HG03039 (cell line): ENCODE results near the gene MRPS11.
"Not testable (repeated sequence)": the region's sequence is repeated elsewhere in the genome, so short reads cannot be mapped to it uniquely, and the experiment has no call there.

Experiments used
- ATAC-seq: cut with Tn5 transposase; IDR thresholded peaks from one replicate; pipeline ENCODE4 v1.9.1; 2021; ENCODE audit warnings: mild to moderate bottlenecking, moderate library complexity; ENCODE audit not compliant: unreplicated experiment

The MRPS11 gene

DNA sequence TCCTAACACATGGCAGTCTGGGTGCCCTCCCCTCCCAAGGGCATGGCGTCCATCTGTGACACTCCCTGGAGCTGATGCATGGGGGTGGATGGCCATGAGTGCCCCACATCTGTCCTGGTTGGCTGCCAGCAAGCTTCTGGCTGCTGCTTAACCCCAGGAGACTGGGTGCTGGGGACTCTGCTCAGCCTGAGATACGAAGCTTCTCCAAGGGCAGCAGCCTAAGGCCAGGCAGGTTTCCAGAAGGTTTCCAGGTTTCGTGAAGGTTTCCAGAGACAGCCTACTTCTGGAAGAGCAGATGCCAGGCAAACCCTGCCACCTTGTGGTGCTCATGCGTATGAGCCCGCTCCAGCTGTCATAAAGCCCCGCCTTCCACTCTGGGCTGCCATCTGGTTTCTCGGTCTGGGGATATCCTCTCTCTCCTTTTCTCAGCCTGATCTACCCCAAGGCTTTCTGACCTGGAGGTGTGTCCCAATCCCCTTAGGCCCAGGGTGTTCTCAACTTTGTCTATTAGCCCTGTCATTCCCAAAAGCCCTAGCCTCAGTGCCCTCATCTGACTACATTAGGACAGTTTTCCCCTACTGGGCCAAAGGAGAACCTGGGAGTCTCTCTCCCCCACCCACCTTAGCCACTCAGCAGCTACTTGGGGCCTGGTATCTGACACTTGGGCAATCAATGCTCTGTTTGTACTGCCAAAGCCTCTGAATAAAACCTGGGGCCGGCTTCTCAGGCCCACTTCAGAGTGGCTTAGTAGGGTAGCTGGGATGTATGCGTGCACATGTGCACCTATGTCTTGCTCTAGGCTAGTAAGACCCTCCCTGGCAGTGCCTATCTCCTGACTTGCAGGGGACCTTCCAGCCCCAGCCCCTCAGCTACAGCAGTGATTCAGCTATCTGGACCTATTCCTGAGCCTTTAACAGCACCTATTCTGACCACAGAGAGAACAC, 12.4 kb upstream of the MRPS11 start:
- peak; percentile 91 for ATAC-seq

DNA sequence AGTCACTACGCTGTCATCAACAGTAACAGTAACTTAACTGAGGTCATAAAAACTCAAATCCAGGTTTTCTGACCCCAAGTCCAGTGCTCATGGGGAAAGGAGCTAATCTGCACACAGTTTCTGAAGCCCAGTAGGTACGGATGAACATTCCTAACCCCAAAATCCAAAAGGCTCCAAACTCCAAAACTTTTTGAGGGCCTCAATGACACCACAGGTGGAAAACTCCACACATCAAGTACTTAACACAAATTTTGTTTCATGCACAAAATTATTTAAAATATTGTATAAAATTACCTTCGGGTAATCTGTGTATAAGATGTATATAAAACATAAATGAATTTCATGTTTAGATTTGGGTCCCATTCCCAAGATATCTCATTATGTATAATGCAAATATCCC, 10.8 kb upstream of the MRPS11 start:
- no peak for ATAC-seq

DNA sequence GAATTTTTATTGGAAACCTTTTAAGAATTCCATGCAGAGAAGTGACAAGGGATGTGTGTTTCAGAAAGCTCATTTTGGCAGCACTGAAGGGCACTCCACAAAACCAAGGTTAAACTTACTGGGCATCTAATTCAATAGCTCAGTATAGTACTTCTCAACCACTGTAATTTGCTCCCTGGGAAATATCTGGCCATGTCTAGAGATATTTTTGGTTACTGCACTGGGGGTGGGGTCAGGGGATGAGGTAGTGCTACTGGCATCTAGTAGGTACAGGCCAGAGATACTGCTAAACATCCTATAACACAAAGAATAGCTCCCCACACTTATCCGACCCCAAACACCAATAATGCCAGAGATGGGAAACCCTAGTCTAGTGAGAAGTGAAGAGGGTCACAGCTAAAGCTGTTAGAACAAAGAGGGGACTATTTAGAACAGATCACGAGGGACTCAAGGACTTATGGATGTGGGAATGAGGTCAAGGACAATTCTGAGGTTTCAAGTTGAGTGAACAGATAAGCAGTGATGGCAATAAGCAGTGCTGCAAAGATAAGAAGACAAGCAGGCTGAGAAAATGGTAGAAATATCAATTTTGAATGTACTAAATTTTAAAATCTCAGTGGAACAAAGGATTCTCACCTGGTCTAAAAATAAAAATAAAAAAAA, 3.5 kb upstream of the MRPS11 start:
- no peak for ATAC-seq

GRCh38 chr15:88465633-88466224, 1.8 kb upstream of the MRPS11 start:
- no peak for ATAC-seq

- ATAC-seq: peak; percentile 7
These were observed 524 bp downstream of the MRPS11 start for GRCh38 chr15:88467935-88468528.

GRCh38 chr15:88468721-88469120, 1.2 kb downstream of the MRPS11 start:
- ATAC-seq: not testable (repeated sequence)

GRCh38 chr15:88469321-88469720, 1.8 kb downstream of the MRPS11 start:
- ATAC-seq: no peak

DNA sequence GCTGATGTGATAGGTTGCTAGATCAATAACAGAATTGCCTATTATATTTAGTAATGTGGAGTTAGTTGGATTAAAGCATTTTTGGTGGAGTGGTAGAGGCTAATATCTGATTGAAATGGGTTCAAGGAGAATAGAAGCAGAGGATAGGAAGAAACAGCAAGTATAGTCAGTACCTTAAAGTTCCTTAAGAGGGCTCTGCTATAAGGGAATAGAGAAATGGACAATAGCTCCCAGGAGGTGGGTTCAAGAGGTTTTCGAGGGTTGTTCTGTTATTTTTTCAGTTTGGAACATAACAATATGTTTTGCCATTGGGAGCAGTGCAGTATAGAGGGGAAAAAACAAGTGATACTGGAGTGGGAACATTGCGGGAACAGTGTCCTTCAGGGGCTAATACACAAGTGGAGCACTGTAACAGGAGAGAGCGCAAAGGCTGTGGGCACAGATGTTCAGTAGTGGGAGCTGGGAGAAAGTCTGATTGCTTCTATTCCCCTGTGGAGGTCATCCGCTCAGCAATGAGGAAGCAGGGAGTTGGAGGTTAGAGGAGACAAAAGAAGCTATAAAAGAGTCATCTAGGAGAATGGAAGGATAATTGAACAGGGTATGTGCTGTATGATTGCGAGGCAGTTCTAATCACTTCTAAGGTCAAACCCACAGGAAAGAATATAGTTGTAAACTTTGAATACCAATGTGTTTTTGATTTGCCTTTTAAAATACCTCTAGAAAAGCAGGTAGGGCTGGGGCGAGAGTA, 3.3 kb downstream of the MRPS11 start:
- no peak for ATAC-seq

GRCh38 chr15:88472225-88472624, 4.7 kb downstream of the MRPS11 start:
- ATAC-seq: no peak

GRCh38 chr15:88473661-88474293, 6.3 kb downstream of the MRPS11 start:
- not testable (repeated sequence) for ATAC-seq

DNA sequence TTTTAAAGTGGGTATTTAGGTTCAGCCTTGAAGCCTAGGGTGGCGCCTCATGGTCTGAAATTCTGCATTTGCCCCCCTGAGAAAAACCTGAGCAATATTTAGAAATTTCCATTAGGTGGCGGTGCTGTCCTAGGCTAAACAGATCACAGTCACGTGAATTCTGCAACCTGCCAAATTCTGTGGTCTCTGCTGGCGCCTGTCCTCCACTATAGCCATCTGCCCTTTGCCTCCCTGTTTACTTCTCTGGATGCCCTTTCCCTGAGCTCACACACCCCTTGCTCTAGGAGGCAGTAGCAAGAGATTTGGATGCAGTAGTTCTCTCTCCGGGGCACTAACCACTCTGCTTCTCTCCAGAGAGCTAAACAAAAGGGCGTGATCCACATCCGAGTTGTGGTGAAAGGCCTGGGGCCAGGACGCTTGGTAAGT, 9.1 kb downstream of the MRPS11 start:
- no peak for ATAC-seq

GRCh38 chr15:88477126-88477525, 9.6 kb downstream of the MRPS11 start:
- no peak for ATAC-seq

DNA sequence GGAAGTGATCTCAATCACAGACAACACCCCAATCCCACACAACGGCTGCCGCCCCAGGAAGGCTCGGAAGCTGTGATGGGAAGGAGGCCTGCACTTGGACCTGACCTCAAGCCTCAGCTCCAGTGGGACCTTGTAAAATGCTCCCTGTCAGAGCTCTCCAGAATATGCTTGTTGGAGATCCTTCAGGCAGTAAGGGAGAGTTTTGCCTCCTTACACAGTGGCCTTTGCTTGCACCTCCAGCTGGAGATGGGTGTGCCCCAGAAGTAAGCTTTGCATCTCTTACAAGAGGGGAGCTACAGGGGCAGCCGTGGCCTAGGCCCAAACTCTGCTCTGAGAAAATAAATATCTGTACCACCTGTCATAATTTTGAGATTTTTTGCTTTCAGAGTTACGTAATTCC, 10.4 kb downstream of the MRPS11 start:
- no peak for ATAC-seq

- ATAC-seq: no peak
These were observed 11.7 kb downstream of the MRPS11 start for GRCh38 chr15:88479169-88479568.

GRCh38 chr15:88480981-88481380, 13.5 kb downstream of the MRPS11 start:
- no peak for ATAC-seq

GRCh38 chr15:88482263-88482662, 14.8 kb downstream of the MRPS11 start:
- ATAC-seq: no peak

DNA sequence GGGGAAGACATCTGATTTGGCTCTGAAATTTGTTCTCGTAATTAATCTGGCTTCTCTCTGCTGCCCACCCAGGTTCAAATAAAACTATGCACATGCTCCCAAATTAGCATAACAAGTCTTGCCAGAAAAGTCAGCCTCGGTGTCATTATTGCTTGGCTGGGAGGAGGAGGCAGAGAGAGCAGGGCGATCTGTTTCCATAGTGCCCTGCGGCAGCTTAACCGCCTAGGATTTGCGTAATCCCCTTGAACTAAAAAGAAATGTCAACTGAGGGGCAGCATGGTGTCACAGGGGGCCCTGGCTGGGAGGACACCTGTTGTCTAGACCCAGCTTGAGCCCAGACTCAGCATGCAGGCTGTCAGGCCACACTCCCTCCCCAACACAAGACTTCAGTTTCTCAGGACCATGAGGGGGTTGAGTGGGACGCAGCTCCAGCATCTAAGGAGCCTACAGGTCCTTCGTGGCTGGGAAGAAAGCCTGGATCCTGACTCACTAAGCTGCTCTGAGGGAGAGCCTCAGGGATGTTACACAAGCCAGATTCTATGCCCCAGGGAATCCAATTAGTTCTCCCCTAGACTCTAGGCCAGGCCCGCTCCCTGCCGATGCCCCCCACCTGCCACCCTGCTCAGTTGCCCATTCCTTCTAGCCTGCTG, 17.3 kb downstream of the MRPS11 start:
- no peak for ATAC-seq

DNA sequence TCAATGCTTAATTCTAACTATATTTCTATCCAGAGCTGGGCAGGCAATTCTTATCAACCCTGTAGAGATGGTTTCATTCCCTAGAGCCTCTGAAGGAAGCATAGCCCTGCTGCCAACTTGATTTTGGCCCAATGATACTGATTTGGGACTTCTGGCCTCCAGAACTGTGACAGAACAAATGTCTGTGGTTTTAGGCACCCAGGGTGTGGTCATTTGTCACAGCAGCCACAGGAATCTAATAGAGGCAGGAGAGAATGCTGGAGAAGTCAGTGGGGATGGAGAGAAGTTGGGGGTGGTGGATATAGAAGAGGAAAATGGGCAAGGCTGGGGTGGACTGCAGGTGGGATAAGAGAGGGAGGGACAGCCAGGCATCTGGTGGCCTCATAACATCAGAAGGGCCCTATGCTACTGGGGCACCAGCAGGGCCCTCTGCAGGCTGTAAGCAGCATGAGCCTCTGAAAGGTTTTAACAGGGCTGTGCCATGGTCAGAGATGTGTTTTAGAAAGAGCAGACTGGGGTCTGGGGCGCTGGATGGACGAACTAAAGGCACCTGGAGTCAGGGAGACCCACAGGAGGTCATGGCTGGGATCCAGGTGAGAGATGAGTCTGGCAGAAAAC, 19.8 kb downstream of the MRPS11 start:
- ATAC-seq: no peak

- no peak for ATAC-seq
These were observed 20.5 kb downstream of the MRPS11 start for GRCh38 chr15:88487796-88488523.
